IMR-90 (cell line): ENCODE results near the gene PUS7L. TPM values are rescaled to one million over a fixed set of nuclear protein-coding genes. Genes with fewer than 3 reads are reported as not detected.
"Not testable (repeated sequence)": the region's sequence is repeated elsewhere in the genome, so short reads cannot be mapped to it uniquely, and the experiment has no call there.

Source experiments
- ATAC-seq: fragments of 200-7000 bp; cut with Tn5 transposase; 2 replicates; pipeline ENCODE4 v1.9.1; 2020; ENCODE audit warnings: low read depth, mild to moderate bottlenecking, moderate library complexity
- BruUV-seq: library from RNA; stranded (reverse); fragments of 400-500 nt; replicated peaks from 2 replicates; lab custom pipeline; 2021; lab: Mats Ljungman, UMichigan
- CTCF ChIA-PET: fragments of 300-600 bp; formaldehyde crosslinking; extraction: SDS; loops from one replicate; lab custom pipeline; 2021; ENCODE audit warnings: antibody characterized with exemption; lab: Yijun Ruan, JAX
- POLR2A ChIA-PET: fragments of 300-600 bp; sonication (Branson Sonifier 250); formaldehyde crosslinking; loops from one replicate; lab custom pipeline; 2022; ENCODE audit warnings: antibody characterized with exemption; ENCODE audit not compliant: unreplicated experiment; lab: Charles Lee
- DNase-seq: peaks from one replicate; pipeline ENCODE4 v3.0.0; 2013
- H2AFZ ChIP-seq: replicated peaks from 2 replicates; pipeline ENCODE3; 2013; ENCODE audit warnings: low read length, mild to moderate bottlenecking; ENCODE audit not compliant: poor library complexity
- H2AK5ac ChIP-seq: 2 replicates; pipeline ENCODE4 v1.6.1; 2013; ENCODE audit warnings: low read depth, low read length, inconsistent platforms
- H2AK9ac ChIP-seq: replicated peaks from 2 replicates; pipeline ENCODE3; 2013; ENCODE audit warnings: mild to moderate bottlenecking, low read depth, low read length, moderate library complexity; ENCODE audit not compliant: poor library complexity
- H2BK120ac ChIP-seq: 2 replicates; pipeline ENCODE4 v1.6.1; 2013; ENCODE audit warnings: low read depth, low read length, inconsistent platforms
- H2BK15ac ChIP-seq: 3 replicates; pipeline ENCODE4 v1.6.1; 2013; ENCODE audit warnings: low read depth, low read length, inconsistent platforms
- H2BK20ac ChIP-seq: 2 replicates; pipeline ENCODE4 v1.6.1; 2013; ENCODE audit warnings: low read depth, mild to moderate bottlenecking, inconsistent platforms, low read length, moderate library complexity
- H2BK5ac ChIP-seq: 2 replicates; pipeline ENCODE4 v1.6.1; 2013; ENCODE audit warnings: mild to moderate bottlenecking, low read depth, low read length, inconsistent platforms; ENCODE audit not compliant: poor library complexity, severe bottlenecking
- H3K14ac ChIP-seq: replicated peaks from 2 replicates; pipeline ENCODE4 v1.6.1; 2013; ENCODE audit warnings: low read depth, low read length, inconsistent platforms
- H3K18ac ChIP-seq: 2 replicates; pipeline ENCODE4 v1.6.1; 2013; ENCODE audit warnings: low read depth, low read length, control low read depth
- H3K23ac ChIP-seq: 2 replicates; pipeline ENCODE4 v1.6.1; 2013; ENCODE audit warnings: low read depth, low read length, inconsistent platforms
- H3K27ac ChIP-seq: 2 replicates; pipeline ENCODE4 v1.5.1; 2013; ENCODE audit warnings: mild to moderate bottlenecking, control low read depth, low read length; ENCODE audit not compliant: insufficient read depth
- H3K27me3 ChIP-seq: 2 replicates; pipeline ENCODE4 v1.6.1; 2013; ENCODE audit warnings: low read length; ENCODE audit not compliant: control insufficient read depth, insufficient read depth
- H3K36me3 ChIP-seq: 2 replicates; pipeline ENCODE4 v1.6.1; 2013; ENCODE audit warnings: low read length, mixed read lengths; ENCODE audit not compliant: control insufficient read depth, insufficient read depth
- H3K4ac ChIP-seq: 2 replicates; pipeline ENCODE4 v1.6.1; 2013; ENCODE audit warnings: low read depth, low read length, inconsistent platforms
- H3K4me1 ChIP-seq: 2 replicates; pipeline ENCODE4 v1.6.1; 2013; ENCODE audit warnings: low read length, mixed read lengths; ENCODE audit not compliant: control insufficient read depth, insufficient read depth
- H3K4me2 ChIP-seq: 2 replicates; pipeline ENCODE4 v1.6.1; 2013; ENCODE audit warnings: low read depth, mild to moderate bottlenecking, control low read depth, low read length, moderate library complexity
- H3K4me3 ChIP-seq: 2 replicates; pipeline ENCODE4 v1.5.1; 2013; ENCODE audit warnings: low read depth, mild to moderate bottlenecking, control low read depth, low read length, moderate library complexity; ENCODE audit not compliant: insufficient read depth
- H3K56ac ChIP-seq: 2 replicates; pipeline ENCODE4 v1.6.1; 2013; ENCODE audit warnings: low read length, inconsistent platforms; ENCODE audit not compliant: insufficient read depth; ENCODE audit errors: extremely low read depth
- H3K79me1 ChIP-seq, 2 experiments: 2 replicates each; pipeline ENCODE4 v1.6.1; 2013; ENCODE audit warnings: low read length in 2 of 2, inconsistent platforms in 1 of 2, low read depth in 1 of 2
- H3K9ac ChIP-seq: 2 replicates; pipeline ENCODE4 v1.6.1; 2013; ENCODE audit warnings: low read depth, low read length, control low read depth
- H3K9me1 ChIP-seq: 2 replicates; pipeline ENCODE4 v1.6.1; 2013; ENCODE audit warnings: low read length, inconsistent platforms; ENCODE audit not compliant: insufficient read depth
- H3K9me3 ChIP-seq: 2 replicates; pipeline ENCODE4 v1.6.1; 2013; ENCODE audit warnings: low read length; ENCODE audit not compliant: control insufficient read depth, insufficient read depth
- H4K20me1 ChIP-seq: 2 replicates; pipeline ENCODE4 v1.6.1; 2013; ENCODE audit warnings: low read length, inconsistent platforms; ENCODE audit not compliant: insufficient read depth
- H4K5ac ChIP-seq: 2 replicates; pipeline ENCODE4 v1.6.1; 2013; ENCODE audit warnings: mild to moderate bottlenecking, low read depth, low read length, control low read depth
- H4K8ac ChIP-seq, 2 experiments: 2 replicates each; pipeline ENCODE4 v1.6.1; 2013; ENCODE audit warnings: low read depth in 2 of 2, low read length in 2 of 2, control low read depth in 1 of 2, inconsistent platforms in 1 of 2
- H4K91ac ChIP-seq: 2 replicates; pipeline ENCODE4 v1.6.1; 2013; ENCODE audit warnings: low read depth, low read length, inconsistent platforms; ENCODE audit not compliant: insufficient read depth
- WGBS, 2 experiments: methylation state at CpG; one replicate each; pipeline versions ENCODE4 v1.1.5 to v1.1.7; 2013; ENCODE audit warnings: missing lambda C conversion rate in 2 of 2; ENCODE audit not compliant: insufficient read length in 1 of 2; ENCODE audit errors: extremely low coverage in 2 of 2; 5-methylcytosine and 5-hydroxymethylcytosine counted together
- dilution Hi-C: fragments of 300-500 bp; cut with HindIII; formaldehyde crosslinking; loops from one replicate; pipeline ENCODE4 v1.14.3; 2018; ENCODE audit warnings: low sequenced_read_pairs; ENCODE audit not compliant: unreplicated experiment
- in situ Hi-C: fragments of 300-500 bp; cut with MboI; formaldehyde crosslinking; loops from 3 replicates; pipeline ENCODE4 v1.14.3; 2019; ENCODE audit warnings: low sequenced_read_pairs, inconsistent platforms, mixed read lengths
- intact Hi-C: fragments of 100-400 bp; cut with micrococcal nuclease; formaldehyde crosslinking; loops from 2 replicates; pipeline ENCODE4 v1.10.0; 2022
- polyA plus RNA-seq, 3 experiments: library from polyadenylated mRNA; depleted of rRNA; stranded (reverse); fragments of >200 nt; gene quantifications; 2 replicates each; pipeline ENCODE4 v1.2.3, GENCODE V29; 2012; ENCODE audit warnings: low replicate concordance in 1 of 3
- total RNA-seq: library from RNA; depleted of rRNA; stranded (reverse); fragments of >200 nt; gene quantifications from 2 replicates; pipeline ENCODE4 v1.2.3, GENCODE V29; 2012

The PUS7L gene
- total and polyA plus RNA-seq, 2 of the 4 experiments (the other 2 are of a cell fraction) = 5.1 to 44.8 TPM

- DNase-seq, H3K4me2 ChIP-seq, H2BK20ac ChIP-seq, in situ Hi-C loops, H3K27ac ChIP-seq, H3K14ac ChIP-seq, dilution Hi-C loops, H4K8ac ChIP-seq, H3K9ac ChIP-seq, H2BK120ac ChIP-seq, H2AFZ ChIP-seq, CTCF ChIA-PET, H3K27me3 ChIP-seq, ATAC-seq, H4K91ac ChIP-seq, H3K18ac ChIP-seq, H3K56ac ChIP-seq, H3K79me1 ChIP-seq, H2BK5ac ChIP-seq, H2AK9ac ChIP-seq, H3K23ac ChIP-seq, BruUV-seq, H4K5ac ChIP-seq, H3K4me3 ChIP-seq, H4K20me1 ChIP-seq, H3K4ac ChIP-seq, POLR2A ChIA-PET, H2BK15ac ChIP-seq, H3K4me1 ChIP-seq, intact Hi-C loops, H3K9me3 ChIP-seq, H3K9me1 ChIP-seq, H3K36me3 ChIP-seq, H2AK5ac ChIP-seq: not testable (repeated sequence)
- no CpG with 5 or more reads among the region's 2 CpGs for WGBS, 2 experiments
These were observed 54.8 kb downstream of the PUS7L start for GRCh38 chr12:43703772-43704171.

- H4K91ac ChIP-seq, H4K5ac ChIP-seq, H3K9ac ChIP-seq, H3K4ac ChIP-seq, H3K23ac ChIP-seq, H3K18ac ChIP-seq, H4K20me1 ChIP-seq, ATAC-seq, H2AK9ac ChIP-seq, H2BK20ac ChIP-seq, H3K9me3 ChIP-seq, H2AK5ac ChIP-seq, H3K27ac ChIP-seq, H3K9me1 ChIP-seq, H2BK15ac ChIP-seq, H2AFZ ChIP-seq, H3K79me1 ChIP-seq, in situ Hi-C loops, intact Hi-C loops, BruUV-seq, CTCF ChIA-PET, H2BK120ac ChIP-seq, H3K27me3 ChIP-seq, dilution Hi-C loops, DNase-seq, H4K8ac ChIP-seq, H3K4me3 ChIP-seq, H3K56ac ChIP-seq, H3K4me2 ChIP-seq, H3K14ac ChIP-seq, H3K4me1 ChIP-seq, POLR2A ChIA-PET, H3K36me3 ChIP-seq, H2BK5ac ChIP-seq: not testable (repeated sequence)
- WGBS, 2 experiments = no CpG with 5 or more reads among the region's 1 CpG
These were observed 57.4 kb downstream of the PUS7L start for GRCh38 chr12:43701194-43701593.
